AG08395 (cell line): Measurements from ENCODE around the gene STPG4.

Source experiments
- DNase-seq: peaks from one replicate; pipeline ENCODE4 v3.0.0; 2012; ENCODE audit warnings: mixed read lengths, low spot score

The STPG4 gene

DNA sequence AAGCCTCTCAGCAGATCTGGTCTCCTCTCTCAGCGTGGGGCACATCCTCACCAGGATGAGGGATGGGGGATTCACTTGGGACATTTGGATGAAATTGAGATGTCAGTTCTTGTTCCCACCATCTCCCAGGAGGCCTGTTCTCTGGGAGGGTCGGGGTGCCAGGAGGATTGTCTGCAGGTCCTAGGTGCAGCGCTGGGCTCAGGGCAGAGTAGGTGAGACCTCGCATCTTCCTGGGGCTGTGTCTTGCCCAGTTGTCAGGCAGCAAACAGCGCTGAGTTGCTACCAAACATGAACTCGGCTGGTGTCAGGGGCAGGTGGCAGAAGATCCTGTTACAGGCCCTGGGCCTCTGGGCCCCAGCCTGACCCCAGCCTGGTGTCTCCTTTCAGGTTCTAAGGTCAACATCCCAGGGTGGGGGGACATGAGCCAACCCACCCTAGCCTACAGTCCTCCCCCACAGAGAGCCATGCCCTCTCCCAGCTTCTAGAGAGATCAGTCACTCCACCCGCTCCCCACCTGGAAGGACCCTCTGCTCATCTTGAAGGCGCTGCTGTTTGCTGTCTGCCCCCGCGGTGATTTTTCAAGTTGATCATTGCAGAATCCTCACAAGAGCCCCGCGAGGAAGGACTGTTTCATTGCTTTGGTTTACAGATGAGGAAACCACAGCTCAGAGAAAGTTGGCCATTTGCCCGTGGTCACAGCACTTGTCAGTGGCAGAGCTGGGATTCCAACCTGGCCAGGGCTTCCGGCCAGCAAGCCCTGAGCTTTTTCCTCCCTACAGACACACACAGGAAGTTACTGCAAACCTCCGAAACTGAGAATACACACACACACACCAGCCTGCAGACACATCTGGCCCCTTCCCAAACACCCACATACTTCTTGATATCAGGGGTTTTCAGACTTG is 83.9 kb downstream of the STPG4 start:
- no peak for DNase-seq

DNA sequence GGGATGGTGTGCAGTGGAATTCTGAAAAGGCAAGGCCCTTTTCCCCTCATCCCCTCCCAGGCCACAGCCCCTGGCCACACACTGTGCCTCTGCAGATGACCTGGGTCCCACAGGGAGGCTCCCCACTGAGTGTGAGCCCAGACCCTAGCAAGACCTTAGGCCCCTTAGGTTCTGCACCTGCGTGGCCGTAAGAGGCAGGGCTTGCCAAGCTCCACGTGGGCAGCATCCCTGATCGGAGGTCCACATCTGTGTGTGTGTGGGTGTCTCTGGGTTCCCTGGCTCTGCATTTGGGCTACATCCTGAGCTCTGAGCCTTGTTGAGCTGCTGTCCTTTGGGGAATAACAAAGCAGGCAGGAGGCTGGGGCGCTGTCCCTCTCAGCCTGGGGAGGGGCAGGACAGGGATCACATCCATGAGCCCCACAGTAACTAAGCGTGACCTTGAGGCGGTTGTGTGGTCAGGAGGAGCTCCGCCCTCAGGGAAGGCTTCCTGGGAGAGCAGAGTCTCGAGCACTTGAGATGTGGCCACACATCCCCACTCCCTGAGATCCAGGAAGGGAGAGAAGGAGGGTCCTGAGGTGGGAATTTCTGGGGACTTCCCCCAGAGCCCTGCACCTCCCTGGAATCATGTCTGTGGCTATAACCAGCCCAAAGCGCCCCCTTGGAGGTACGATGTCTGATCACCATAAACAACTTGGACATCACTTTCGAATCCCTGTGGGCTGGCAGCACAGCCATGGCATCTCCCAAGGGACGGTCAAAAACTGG is 84.8 kb downstream of the STPG4 start:
- DNase-seq = no peak

GRCh38 chr2:47069628-47070154 is 85.4 kb downstream of the STPG4 start:
- DNase-seq = peak; percentile 75

DNA sequence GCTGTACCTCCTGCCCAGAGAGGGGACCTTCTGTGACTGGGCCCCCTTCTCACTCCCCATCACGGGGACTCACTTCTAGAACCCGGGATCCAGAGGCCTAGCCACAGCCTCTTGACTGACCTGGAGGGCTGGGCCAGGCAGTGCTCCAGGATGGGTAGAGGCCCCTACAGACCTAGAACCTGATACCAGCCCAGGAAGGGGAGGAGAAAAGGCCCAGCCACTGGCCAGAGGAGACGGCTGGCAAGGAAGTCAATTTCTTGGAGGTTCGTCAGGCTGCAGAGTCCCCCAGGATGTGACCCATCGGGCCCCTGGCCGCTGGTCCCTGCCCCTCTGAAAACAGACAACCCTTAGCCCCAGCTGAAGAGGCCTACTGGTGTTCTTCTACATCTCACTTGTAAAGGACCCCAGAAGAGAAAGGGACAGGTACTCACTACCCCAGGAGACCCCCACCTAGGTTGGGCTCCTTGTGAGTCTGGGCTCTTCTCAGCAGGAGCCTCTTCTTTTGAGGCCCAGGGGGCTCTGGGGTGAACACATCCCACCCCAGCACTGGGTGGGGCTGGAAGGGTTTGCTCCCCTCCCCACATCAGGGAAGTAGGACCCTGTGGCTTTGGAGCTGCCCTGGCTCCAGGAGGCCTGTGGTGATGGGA is 86.0 kb downstream of the STPG4 start:
- no peak for DNase-seq

DNA sequence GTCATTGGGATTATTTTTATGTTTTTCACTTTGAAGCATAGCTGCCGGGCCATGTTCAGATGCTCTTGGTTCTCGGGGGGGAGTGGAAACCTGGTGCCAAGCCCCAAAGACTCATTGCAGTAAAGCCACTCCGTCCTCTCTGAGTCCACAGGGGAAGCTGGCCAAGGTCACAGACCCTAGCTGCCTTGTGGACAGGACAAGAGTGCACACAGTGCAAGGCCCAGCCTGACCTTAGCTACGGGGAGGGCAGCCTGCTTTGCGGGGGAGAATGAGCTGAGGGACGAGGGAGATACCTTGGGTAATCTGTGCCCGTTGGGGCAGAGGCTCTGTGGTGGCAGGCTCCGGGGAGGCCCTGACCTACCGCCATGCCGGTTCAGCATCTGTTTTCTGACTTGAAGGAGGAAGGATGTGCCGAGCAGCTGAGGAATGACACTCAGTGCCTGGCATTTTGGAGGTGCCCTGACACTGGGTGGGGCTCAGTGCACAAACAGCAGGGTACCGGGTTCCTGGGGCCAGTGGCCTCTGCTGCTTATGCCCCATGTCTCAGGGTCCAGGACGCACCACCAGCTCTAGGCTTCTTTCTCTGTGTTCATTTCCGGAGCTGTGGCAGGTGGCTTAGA is 87.2 kb downstream of the STPG4 start:
- DNase-seq = no peak

DNA sequence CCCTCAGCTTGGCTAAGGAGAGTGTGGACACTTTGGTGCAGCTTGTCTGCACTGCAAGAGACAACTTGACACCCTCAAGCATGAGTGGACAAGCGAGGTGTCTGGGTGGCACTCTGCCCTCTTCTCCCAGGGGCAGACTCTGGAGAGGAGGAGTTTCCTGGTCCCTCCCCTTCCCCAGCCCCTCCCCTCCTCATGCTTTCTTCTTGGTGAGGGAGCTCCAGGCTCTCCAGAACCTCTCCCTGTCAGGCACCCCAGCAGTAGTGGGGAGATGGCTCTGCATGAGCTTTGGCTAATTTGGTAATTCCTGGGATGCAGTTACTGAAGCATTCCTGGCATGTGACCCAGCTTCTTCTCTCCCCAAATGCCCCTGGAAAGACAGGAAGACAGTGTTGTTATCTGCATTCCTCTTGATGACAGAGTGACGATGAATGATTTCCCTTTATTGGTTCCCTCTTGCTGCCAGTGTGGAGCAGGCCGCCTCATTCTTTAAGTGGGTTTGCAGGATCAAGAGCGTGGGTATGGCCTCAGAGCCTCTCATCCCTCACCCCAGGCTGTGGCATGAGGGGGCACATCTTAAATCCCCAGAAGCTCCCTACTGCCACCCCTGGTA is 89.2 kb downstream of the STPG4 start:
- DNase-seq = peak; percentile 91

GRCh38 chr2:47065343-47065742 is 89.8 kb downstream of the STPG4 start:
- DNase-seq = no peak

DNA sequence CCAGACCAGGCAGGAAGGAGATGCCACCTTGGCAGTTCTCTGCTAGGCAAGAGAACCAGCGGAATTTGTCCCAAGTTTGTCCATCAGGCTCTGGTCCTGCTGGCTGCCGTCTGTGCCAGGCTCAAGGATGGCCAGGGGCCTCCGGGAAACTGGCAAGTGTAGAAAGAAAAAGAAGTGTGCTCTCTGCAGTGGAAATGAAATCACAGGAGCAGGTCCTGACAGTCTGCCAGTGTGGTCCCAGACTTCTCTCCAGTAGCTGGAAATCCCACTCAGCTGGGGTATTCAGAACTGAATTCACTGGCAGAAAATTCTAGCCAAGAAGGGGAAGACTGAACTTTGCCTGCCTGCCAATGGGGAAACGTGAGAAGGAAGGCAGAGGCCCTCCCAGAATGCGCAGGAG is 91.0 kb downstream of the STPG4 start:
- DNase-seq = no peak

DNA sequence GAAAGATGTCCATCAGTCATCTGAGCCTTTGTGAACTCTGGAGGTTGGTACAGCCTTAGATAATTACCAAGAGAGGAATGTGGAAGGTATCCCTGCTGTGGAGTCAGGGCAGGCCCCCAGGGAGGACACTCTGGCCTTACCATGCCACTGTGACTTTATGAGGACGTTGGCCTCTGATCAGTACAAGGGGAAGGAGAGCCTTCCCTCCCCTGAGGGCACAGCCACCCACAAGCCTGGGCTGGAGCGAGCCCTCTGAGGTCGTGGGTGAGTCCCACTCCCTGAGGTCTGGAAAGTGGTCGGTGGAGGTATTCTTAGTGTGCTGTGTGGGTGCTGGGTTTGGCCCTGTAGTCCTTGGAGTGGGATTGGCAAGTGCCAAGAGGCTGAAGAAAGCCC is 91.6 kb downstream of the STPG4 start:
- no peak for DNase-seq

GRCh38 chr2:47062681-47063537 is 92.2 kb downstream of the STPG4 start:
- DNase-seq = no peak

GRCh38 chr2:47061944-47062678 is 93.0 kb downstream of the STPG4 start:
- no peak for DNase-seq

DNA sequence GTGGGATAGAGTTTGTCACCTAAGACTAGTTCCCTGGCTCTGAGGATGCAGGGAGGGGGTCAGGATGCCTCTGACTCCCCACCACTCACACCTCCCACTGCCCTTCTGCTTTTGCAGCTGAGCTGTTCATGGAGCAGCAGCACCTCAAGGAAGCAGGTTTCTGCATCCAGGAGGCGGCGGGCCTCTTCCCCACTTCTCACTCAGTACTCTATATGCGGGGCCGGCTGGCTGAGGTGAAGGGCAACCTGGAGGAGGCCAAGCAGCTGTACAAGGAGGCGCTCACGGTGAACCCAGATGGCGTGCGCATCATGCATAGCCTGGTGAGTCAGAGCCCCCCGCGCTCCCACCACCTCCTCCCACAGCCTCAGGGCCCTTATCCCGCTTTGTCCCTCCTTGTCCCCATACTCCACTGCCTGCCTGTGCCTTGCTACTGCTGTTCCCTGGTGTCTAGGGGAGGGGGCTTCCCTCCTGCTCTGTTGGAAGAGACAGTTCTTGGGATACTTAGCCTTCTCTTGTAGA is 94.4 kb downstream of the STPG4 start:
- no peak for DNase-seq

DNA sequence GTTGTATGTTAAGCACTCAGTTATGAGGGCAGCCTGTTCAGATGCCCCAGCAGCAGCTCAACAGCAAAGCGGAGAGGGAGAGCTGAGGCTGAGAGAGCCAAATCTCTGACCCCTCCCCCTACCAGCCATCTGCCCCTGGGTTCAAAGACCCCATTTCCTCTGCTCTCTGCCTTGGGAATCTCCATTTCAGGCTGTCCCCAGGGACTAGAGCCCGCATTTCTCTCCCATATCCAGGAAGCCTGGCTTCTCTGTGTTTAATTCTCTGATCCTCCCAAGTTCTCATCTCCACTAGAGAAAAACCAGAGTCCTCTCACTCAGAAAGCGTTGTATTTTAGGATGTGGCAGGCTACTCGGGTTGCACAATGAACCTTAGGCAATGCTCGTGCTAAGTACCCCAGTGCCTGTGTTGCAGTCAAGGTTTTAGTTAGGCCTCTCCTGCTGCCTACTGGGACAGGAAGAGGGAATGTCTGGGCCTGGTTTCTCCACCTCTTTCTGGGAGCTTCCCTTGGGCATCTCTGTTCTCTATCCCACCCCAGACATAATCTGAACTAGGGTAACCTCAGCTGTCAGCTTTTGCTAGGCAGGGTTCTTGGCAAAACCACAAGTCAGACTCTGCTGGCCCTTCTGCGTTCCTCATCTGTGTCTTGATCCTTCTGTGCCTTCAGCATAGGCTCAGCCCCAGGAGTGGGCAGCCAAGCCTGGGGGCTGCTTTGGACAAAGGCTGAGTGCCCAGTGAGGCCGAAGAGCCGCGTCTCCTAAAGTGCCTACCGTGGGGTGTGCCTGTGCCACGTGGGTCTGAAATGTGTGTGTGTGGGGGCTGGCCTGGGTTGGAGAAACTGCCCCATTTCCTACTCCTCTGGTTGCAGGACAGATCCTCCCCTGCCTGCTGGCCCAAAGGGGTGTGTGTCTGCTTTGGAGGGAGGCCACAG is 96.8 kb downstream of the STPG4 start:
- DNase-seq = peak; percentile 74

DNA sequence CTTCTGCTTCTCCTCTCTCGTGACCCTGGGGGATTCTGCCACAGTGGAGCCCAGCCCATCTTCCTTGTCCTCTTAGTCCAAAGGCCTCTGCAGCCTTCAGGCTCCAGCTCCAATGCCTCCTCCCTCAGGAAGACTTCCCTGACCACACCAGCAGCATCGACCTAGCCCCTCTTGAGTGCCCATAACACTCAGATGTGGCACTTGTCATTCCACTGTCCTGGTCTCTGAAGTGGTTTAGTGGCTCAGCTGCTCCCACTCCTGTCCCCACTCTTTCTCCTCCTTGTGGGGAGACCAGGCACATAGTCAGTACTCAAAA is 97.5 kb downstream of the STPG4 start:
- no peak for DNase-seq

- no peak for DNase-seq
Observed at GRCh38 chr2:47056868-47057686, 98.0 kb downstream of the STPG4 start.

DNA sequence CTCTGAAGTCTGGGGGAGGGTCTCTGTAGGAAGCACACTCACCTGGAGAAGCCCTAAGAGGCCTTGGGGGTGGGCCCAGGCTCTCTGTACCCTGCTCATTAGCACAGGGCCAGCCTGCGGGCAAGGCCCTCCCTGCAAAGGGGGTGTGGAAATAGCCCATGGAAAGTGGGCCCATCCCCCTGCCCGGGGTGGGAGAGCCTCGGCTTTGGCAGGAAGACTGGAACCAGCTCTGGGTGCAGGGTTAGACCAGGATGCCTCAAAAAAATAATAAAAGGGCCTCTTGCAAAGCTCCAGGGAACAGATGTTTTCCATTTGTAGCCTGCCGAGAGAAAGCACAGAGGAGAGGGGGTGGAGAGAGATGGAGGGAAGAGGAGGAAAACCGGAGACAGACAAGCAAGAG is 98.7 kb downstream of the STPG4 start:
- DNase-seq = peak; percentile 87

GRCh38 chr2:47054868-47055267 is 100.2 kb downstream of the STPG4 start:
- DNase-seq = no peak

DNA sequence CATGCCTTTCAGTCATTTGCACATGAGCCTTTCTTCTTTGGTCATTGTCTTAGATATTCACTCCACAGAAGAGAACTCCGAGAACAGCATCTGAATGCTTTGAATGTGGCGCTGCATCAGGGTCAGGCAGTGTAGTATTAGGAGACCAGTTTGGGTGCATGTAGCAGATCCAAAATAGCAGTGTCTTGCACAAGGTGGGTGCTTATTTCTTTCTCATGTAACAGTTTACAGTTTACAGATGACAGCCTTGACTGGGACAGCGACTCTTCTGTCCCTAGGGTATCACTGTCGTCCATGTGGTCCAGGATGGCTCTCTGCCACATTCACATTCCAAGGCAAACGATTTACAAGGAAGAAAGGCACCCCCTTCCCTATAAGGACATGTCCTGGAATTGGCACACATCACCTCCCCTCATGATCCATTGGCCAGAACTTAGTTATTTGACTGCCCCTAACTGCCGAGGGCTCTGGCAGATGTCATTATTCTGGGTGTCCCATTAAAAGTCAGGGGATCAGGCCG is 101.0 kb downstream of the STPG4 start:
- DNase-seq = no peak
